CD4-positive, alpha-beta memory T cell (primary cell): ENCODE data around the gene OCRL. TPM values are rescaled to one million over a fixed set of nuclear protein-coding genes. Genes with fewer than 3 reads are reported as not detected.

Experiments
- CTCF ChIA-PET: fragments of 350-600 bp; sonication (Branson Sonifier 250); formaldehyde crosslinking; loops from one replicate; lab custom pipeline; 2021; ENCODE audit warnings: inconsistent platforms; ENCODE audit not compliant: partially characterized antibody; lab: Charles Lee
- POLR2A ChIA-PET: fragments of 350-600 bp; sonication (Branson Sonifier 250); formaldehyde crosslinking; loops from one replicate; lab custom pipeline; 2021; ENCODE audit not compliant: partially characterized antibody; lab: Charles Lee
- DNase-seq, 5 donors: peaks; one replicate each; pipeline versions ENCODE4 v3.0.0 to v3.0.0-alpha.2; 2020 to 2022; ENCODE audit warnings: mixed read lengths in 1 of 5
- H3K27ac ChIP-seq: one replicate; pipeline ENCODE4 v1.7.0; 2013; ENCODE audit warnings: low read depth, low read length
- H3K27me3 ChIP-seq: 2 replicates; pipeline ENCODE4 v1.7.0; 2013; ENCODE audit warnings: mild to moderate bottlenecking, low read length, moderate library complexity; ENCODE audit not compliant: insufficient read depth
- H3K36me3 ChIP-seq: 2 replicates; pipeline ENCODE4 v1.7.0; 2013; ENCODE audit warnings: mild to moderate bottlenecking, low read length, moderate library complexity; ENCODE audit not compliant: insufficient read depth
- H3K4me1 ChIP-seq: 2 replicates; pipeline ENCODE4 v1.7.0; 2013; ENCODE audit warnings: mild to moderate bottlenecking, low read length, moderate library complexity; ENCODE audit not compliant: insufficient read depth
- H3K4me3 ChIP-seq, 2 donors: one replicate each; pipeline ENCODE4 v1.7.0; 2013; ENCODE audit warnings: low read length in 2 of 2, mild to moderate bottlenecking in 1 of 2
- H3K9me3 ChIP-seq, 2 donors: one replicate each; pipeline ENCODE4 v1.7.0; 2013; ENCODE audit warnings: low read length in 2 of 2, control low read depth in 1 of 2; ENCODE audit not compliant: control insufficient read depth in 1 of 2
- H3K27ac Mint-ChIP-seq, 7 donors: one replicate each; pipeline ENCODE4 v1.8.0; 2020 to 2021; ENCODE audit warnings: mixed read lengths in 7 of 7, mild to moderate bottlenecking in 6 of 7, inconsistent platforms in 3 of 7, moderate library complexity in 3 of 7
- H3K27me3 Mint-ChIP-seq, 2 donors: one replicate each; pipeline ENCODE4 v1.8.0; 2020 to 2021; ENCODE audit warnings: mixed read lengths in 2 of 2
- H3K36me3 Mint-ChIP-seq, 2 donors: one replicate each; pipeline ENCODE4 v1.8.0; 2020 to 2021; ENCODE audit warnings: mixed read lengths in 2 of 2, inconsistent platforms in 1 of 2, mild to moderate bottlenecking in 1 of 2
- H3K4me1 Mint-ChIP-seq, 4 donors: one replicate each; pipeline ENCODE4 v1.8.0; 2020 to 2021; ENCODE audit warnings: mixed read lengths in 4 of 4, mild to moderate bottlenecking in 1 of 4
- H3K4me3 Mint-ChIP-seq, 8 donors: one replicate each; pipeline ENCODE4 v1.8.0; 2020 to 2021; ENCODE audit warnings: mixed read lengths in 8 of 8, mild to moderate bottlenecking in 7 of 8, moderate library complexity in 6 of 8, inconsistent platforms in 3 of 8
- H3K9me3 Mint-ChIP-seq, 8 donors: one replicate each; pipeline ENCODE4 v1.8.0; 2020 to 2021; ENCODE audit warnings: mixed read lengths in 8 of 8, mild to moderate bottlenecking in 5 of 8, inconsistent platforms in 3 of 8, moderate library complexity in 1 of 8
- intact Hi-C: fragments of 100-400 bp; cut with micrococcal nuclease; formaldehyde crosslinking; loops from one replicate; pipeline ENCODE4 v1.15.1; 2023
- polyA plus RNA-seq, 2 donors: library from polyadenylated mRNA; unstranded; fragments of 300-500 nt; fragmentation: Illumina TruSeq; gene quantifications; one replicate each; pipeline ENCODE4 v1.2.3, GENCODE V29; 2021
- total RNA-seq, 2 experiments: library from RNA; stranded (reverse); gene quantifications; one replicate each; pipeline ENCODE4 v1.2.3, GENCODE V29; 2021

OCRL gene
- total and polyA plus RNA-seq, 4 experiments from 2014 or later: 0.99 to 2.4 (median 2.0) TPM; not detected in 1

- Histone ChIP-seq H3K9me3 (no peaks in the 10 kb centered on the region), H3K27me3 (no peaks in the 10 kb centered on the region), H3K4me3 (no peak overlapping the region), H3K4me1 (peaks cover 7% of the 10 kb centered on the region), H3K36me3 (no peaks in the 10 kb centered on the region), H3K27ac (no peak overlapping the region)
- Mint-ChIP-seq H3K4me3 (peak overlapping the region; percentile 6 to 87 (median 79)), H3K27ac (no peak overlapping the region), H3K4me1 (peaks cover 0 to 6% (median 1%) of the 10 kb centered on the region in 4 donors), H3K27me3 (peaks cover 0 to 2% of the 10 kb centered on the region in 2 donors), H3K36me3 (peaks cover 0 to 2% of the 10 kb centered on the region in 2 donors), H3K9me3 (no peaks in the 10 kb centered on the region)
- CTCF ChIA-PET: no interaction called here
- DNase-seq: no peak
- intact Hi-C loops: no loop called here
- POLR2A ChIA-PET: no interaction called here
These were observed 15.7 kb upstream of the OCRL start for GRCh38 chrX:129524250-129524850.

- no peaks in the 10 kb centered on the region for H3K27me3 ChIP-seq
- ChIA-PET CTCF (no interaction called here), POLR2A (no interaction called here)
- no peak overlapping the region for H3K4me3 Mint-ChIP-seq
- H3K27ac Mint-ChIP-seq: no peak overlapping the region
- no peaks in the 10 kb centered on the region for H3K9me3 Mint-ChIP-seq
- H3K36me3 ChIP-seq: no peaks in the 10 kb centered on the region
- H3K9me3 ChIP-seq: no peaks in the 10 kb centered on the region
- no peak overlapping the region for H3K4me3 ChIP-seq
- peaks cover 0 to 6% (median 1%) of the 10 kb centered on the region in 4 donors for H3K4me1 Mint-ChIP-seq
- peaks cover 7% of the 10 kb centered on the region for H3K4me1 ChIP-seq
- no peak for DNase-seq
- intact Hi-C loops: no loop called here
- peaks cover 0 to 2% of the 10 kb centered on the region in 2 donors for H3K36me3 Mint-ChIP-seq
- peaks cover 0 to 2% of the 10 kb centered on the region in 2 donors for H3K27me3 Mint-ChIP-seq
- no peak overlapping the region for H3K27ac ChIP-seq
These were observed 14.9 kb upstream of the OCRL start for GRCh38 chrX:129525162-129525561.

GRCh38 chrX:129525896-129526295 is 14.2 kb upstream of the OCRL start:
- Histone ChIP-seq H3K4me1 (peaks cover 7% of the 10 kb centered on the region), H3K27me3 (no peaks in the 10 kb centered on the region), H3K36me3 (no peaks in the 10 kb centered on the region), H3K27ac (no peak overlapping the region), H3K9me3 (no peaks in the 10 kb centered on the region), H3K4me3 (no peak overlapping the region)
- Mint-ChIP-seq H3K4me3 (no peak overlapping the region), H3K36me3 (peaks cover 0 to 2% of the 10 kb centered on the region in 2 donors), H3K9me3 (no peaks in the 10 kb centered on the region), H3K27ac (no peak overlapping the region), H3K4me1 (peaks cover 0 to 6% (median 1%) of the 10 kb centered on the region in 4 donors), H3K27me3 (peaks cover 0 to 2% of the 10 kb centered on the region in 2 donors)
- DNase-seq: no peak
- POLR2A ChIA-PET: no interaction called here
- intact Hi-C loops: no loop called here
- CTCF ChIA-PET: interaction anchor here (0.8 to 1.1 kb wide), 2 partner anchors 13 to 75 kb away, joined by 3 read pairs; no protein-coding TSS in a partner anchor

- Mint-ChIP-seq H3K4me1 (no peaks in the 10 kb centered on the region), H3K36me3 (no peaks in the 10 kb centered on the region), H3K4me3 (no peak overlapping the region), H3K27me3 (peaks cover 0 to 1% of the 10 kb centered on the region in 2 donors), H3K9me3 (no peaks in the 10 kb centered on the region), H3K27ac (no peak overlapping the region)
- Histone ChIP-seq H3K36me3 (no peaks in the 10 kb centered on the region), H3K27ac (no peak overlapping the region), H3K4me3 (no peak overlapping the region), H3K27me3 (no peaks in the 10 kb centered on the region), H3K9me3 (no peaks in the 10 kb centered on the region), H3K4me1 (no peaks in the 10 kb centered on the region)
- intact Hi-C loops: no loop called here
- CTCF ChIA-PET: no interaction called here
- POLR2A ChIA-PET: no interaction called here
- DNase-seq: no peak
These were observed 10.3 kb upstream of the OCRL start for GRCh38 chrX:129529685-129530281.

- no peaks in the 10 kb centered on the region for H3K9me3 Mint-ChIP-seq
- no peaks in the 10 kb centered on the region for H3K4me1 ChIP-seq
- H3K27ac Mint-ChIP-seq: no peak overlapping the region
- intact Hi-C loops: no loop called here
- no peak for DNase-seq
- H3K27me3 ChIP-seq: no peaks in the 10 kb centered on the region
- H3K27ac ChIP-seq: no peak overlapping the region
- ChIA-PET POLR2A (no interaction called here), CTCF (no interaction called here)
- no peaks in the 10 kb centered on the region for H3K9me3 ChIP-seq
- H3K4me1 Mint-ChIP-seq: no peaks in the 10 kb centered on the region
- no peaks in the 10 kb centered on the region for H3K36me3 Mint-ChIP-seq
- no peak overlapping the region for H3K4me3 ChIP-seq
- peaks cover 0 to 1% of the 10 kb centered on the region in 2 donors for H3K27me3 Mint-ChIP-seq
- H3K4me3 Mint-ChIP-seq: no peak overlapping the region
- H3K36me3 ChIP-seq: no peaks in the 10 kb centered on the region
These were observed 9.6 kb upstream of the OCRL start for GRCh38 chrX:129530410-129530809.

- Histone ChIP-seq H3K4me3 (no peak overlapping the region), H3K27me3 (no peaks in the 10 kb centered on the region), H3K9me3 (no peaks in the 10 kb centered on the region), H3K4me1 (no peaks in the 10 kb centered on the region), H3K36me3 (no peaks in the 10 kb centered on the region), H3K27ac (no peak overlapping the region)
- CTCF ChIA-PET: no interaction called here
- Mint-ChIP-seq H3K9me3 (no peaks in the 10 kb centered on the region), H3K4me1 (no peaks in the 10 kb centered on the region), H3K27ac (no peak overlapping the region), H3K27me3 (peaks cover 0 to 1% of the 10 kb centered on the region in 2 donors), H3K36me3 (no peaks in the 10 kb centered on the region), H3K4me3 (no peak overlapping the region)
- intact Hi-C loops: no loop called here
- POLR2A ChIA-PET: no interaction called here
- DNase-seq: no peak
These were observed 8.9 kb upstream of the OCRL start for GRCh38 chrX:129531132-129531531.

GRCh38 chrX:129534816-129535578 is 5.1 kb upstream of the OCRL start:
- Mint-ChIP-seq H3K27me3 (peaks cover 6 to 7% of the 10 kb centered on the region in 2 donors), H3K4me1 (peaks cover 0 to 8% (median under 1%) of the 10 kb centered on the region in 4 donors), H3K9me3 (no peaks in the 10 kb centered on the region), H3K4me3 (no peak overlapping the region), H3K36me3 (no peaks in the 10 kb centered on the region), H3K27ac (no peak overlapping the region)
- Histone ChIP-seq H3K9me3 (no peaks in the 10 kb centered on the region), H3K4me1 (no peaks in the 10 kb centered on the region), H3K36me3 (no peaks in the 10 kb centered on the region), H3K4me3 (no peak overlapping the region), H3K27ac (no peak overlapping the region), H3K27me3 (no peaks in the 10 kb centered on the region)
- ChIA-PET POLR2A (no interaction called here), CTCF (no interaction called here)
- intact Hi-C loops: no loop called here
- DNase-seq: no peak
